Measurements from ENCODE around the gene DYNC1LI2. TPM values are rescaled to one million over a fixed set of nuclear protein-coding genes. Genes with fewer than 3 reads are reported as not detected.

The DYNC1LI2 gene
- total and polyA plus RNA-seq, 12 donors, result 39.3 to 234 (median 94.3) TPM

DNA sequence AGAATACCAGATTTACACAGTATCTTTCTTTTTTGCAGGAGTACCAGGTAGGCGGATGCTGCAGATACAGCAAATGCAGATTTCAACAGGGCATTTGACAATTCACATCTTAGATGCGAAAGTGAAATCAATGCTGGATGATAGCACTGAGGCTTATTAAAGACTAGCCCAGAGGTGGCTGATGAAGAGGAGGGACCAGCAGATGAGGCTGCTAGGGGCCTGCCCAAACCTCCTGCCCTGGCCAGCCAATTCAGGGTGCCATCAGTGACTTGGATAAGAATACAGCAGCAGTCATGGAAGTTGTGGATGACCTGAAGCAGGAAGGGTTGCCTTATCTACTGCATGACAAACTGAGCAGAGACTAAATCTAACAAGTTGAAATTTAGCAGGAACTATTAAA is 1.5 kb upstream of the DYNC1LI2 start:
- WGBS, 4 donors, result 85 to 98% (median 95%) methylated on average over 2 of the region's 2 CpGs
- Histone ChIP-seq H3K27me3 (no peaks in the 10 kb centered on the region), H3K4me3 (no peak overlapping the region), H3K9me3 (replicated peaks in 1 of 3) (no peaks in the 10 kb centered on the region), H3K36me3 (replicated peaks in 1 of 2) (peaks cover 0 to 14% of the 10 kb centered on the region in 2 donors), H3K4me1 (replicated peaks in 1 of 2) (peaks cover 14 to 20% of the 10 kb centered on the region in 2 donors), H3K27ac (no peak overlapping the region)
- no peak for DNase-seq
- intact Hi-C loops (cut with DNase I), result no loop called here
- TF ChIP-seq POLR2A (IDR thresholded peaks at IDR 0.05), result no peak
- TF ChIP-seq, protein P1, sequence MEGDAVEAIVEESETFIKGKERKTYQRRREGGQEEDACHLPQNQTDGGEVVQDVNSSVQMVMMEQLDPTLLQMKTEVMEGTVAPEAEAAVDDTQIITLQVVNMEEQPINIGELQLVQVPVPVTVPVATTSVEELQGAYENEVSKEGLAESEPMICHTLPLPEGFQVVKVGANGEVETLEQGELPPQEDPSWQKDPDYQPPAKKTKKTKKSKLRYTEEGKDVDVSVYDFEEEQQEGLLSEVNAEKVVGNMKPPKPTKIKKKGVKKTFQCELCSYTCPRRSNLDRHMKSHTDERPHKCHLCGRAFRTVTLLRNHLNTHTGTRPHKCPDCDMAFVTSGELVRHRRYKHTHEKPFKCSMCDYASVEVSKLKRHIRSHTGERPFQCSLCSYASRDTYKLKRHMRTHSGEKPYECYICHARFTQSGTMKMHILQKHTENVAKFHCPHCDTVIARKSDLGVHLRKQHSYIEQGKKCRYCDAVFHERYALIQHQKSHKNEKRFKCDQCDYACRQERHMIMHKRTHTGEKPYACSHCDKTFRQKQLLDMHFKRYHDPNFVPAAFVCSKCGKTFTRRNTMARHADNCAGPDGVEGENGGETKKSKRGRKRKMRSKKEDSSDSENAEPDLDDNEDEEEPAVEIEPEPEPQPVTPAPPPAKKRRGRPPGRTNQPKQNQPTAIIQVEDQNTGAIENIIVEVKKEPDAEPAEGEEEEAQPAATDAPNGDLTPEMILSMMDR (IDR thresholded peaks at IDR 0.05), result no peak

DNA sequence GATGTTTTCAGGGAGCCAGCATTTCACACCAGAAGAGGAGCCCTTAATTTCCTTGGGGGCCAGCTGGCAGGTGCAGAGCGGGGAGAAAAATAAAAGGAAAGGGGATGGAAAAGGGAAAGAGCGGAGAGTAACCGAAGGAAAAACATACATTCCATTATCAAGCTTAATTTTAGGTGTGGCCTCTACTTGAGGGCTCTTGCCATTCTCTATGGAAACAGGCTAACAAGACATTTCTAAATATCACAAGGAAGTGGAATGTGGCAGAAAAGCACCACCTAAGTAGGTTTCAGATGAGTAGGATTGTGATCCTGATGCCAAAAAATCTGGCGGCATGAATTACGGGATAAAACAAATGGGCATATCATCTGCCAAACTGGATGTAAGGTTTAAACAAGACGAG is 970 bp upstream of the DYNC1LI2 start:
- intact Hi-C loops (cut with DNase I), result no loop called here
- DNase-seq, result no peak
- Histone ChIP-seq H3K9me3 (replicated peaks in 1 of 3) (no peaks in the 10 kb centered on the region), H3K4me3 (peak overlapping the region in 1 of 4 donors; percentile 99), H3K27ac (no peak overlapping the region), H3K27me3 (no peaks in the 10 kb centered on the region), H3K36me3 (replicated peaks in 1 of 2) (peaks cover 0 to 20% of the 10 kb centered on the region in 2 donors), H3K4me1 (replicated peaks in 1 of 2) (peaks cover 14 to 25% of the 10 kb centered on the region in 2 donors)
- WGBS, 4 donors, result 70 to 90% (median 83%) methylated on average over 6 of the region's 6 CpGs
- TF ChIP-seq, protein P1 (IDR thresholded peaks at IDR 0.05), result no peak
- TF ChIP-seq POLR2A (IDR thresholded peaks at IDR 0.05), result no peak

DNA sequence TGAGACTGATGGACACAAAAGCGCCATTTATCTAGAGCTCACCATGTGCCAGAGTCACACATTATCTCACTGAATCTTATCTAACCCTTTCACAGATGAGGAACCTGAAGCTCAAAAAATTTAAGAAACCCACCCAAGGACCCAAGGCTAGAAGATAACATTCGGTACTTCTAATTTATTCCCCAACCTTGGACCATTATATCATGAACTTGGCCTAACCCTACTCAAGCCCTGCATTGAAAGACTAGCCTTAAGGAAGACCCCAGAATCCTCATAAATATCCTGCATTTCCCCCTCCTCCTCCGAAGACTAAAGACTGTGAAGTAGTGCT is 548 bp upstream of the DYNC1LI2 start:
- Histone ChIP-seq H3K4me1 (replicated peaks in 1 of 2) (peaks cover 14 to 25% of the 10 kb centered on the region in 2 donors), H3K27ac (peak overlapping the region in 3 of 5 donors; percentile 79 to 99 (median 91)), H3K4me3 (peak overlapping the region in 1 of 4 donors; percentile 99), H3K9me3 (replicated peaks in 1 of 3) (no peaks in the 10 kb centered on the region), H3K36me3 (replicated peaks in 1 of 2) (peaks cover 0 to 24% of the 10 kb centered on the region in 2 donors), H3K27me3 (no peaks in the 10 kb centered on the region)
- TF ChIP-seq POLR2A (IDR thresholded peaks at IDR 0.05), result no peak
- TF ChIP-seq, protein P1 (IDR thresholded peaks at IDR 0.05), result peak in 4 of 6 experiments; percentile 11 to 42 (median 28)
- 36 to 45% (median 38%) methylated on average over 3 of the region's 3 CpGs for WGBS, 4 donors
- intact Hi-C loops (cut with DNase I), result no loop called here
- DNase-seq, result no peak

DNA sequence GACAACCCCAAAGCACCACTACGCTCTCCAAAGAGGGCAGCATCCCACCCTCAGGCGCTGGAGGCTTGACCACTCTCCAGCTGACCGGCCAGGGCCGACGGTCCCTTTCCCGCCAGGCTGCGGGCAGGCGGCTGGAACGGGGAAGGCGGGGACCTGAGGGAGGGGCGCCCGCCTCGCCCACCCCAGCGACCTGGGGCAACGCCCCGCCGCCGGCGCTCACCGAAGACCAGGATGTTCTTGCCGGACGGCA is 431 bp downstream of the DYNC1LI2 start:
- TF ChIP-seq, protein P1 (IDR thresholded peaks at IDR 0.05), result no peak
- TF ChIP-seq POLR2A (IDR thresholded peaks at IDR 0.05), result no peak
- H3K9me3 ChIP-seq (replicated peaks in 1 of 3), result no peaks in the 10 kb centered on the region
- WGBS, 4 donors, result 0 to 1% (median 0%) methylated on average over 2 to 22 of the region's 22 CpGs; no CpG with 5 or more reads in 1 of the 4 donors
- DNase-seq, result peak in 2 of 7 donors; percentile 13 to 31
- no peaks in the 10 kb centered on the region for H3K27me3 ChIP-seq
- H3K4me1 ChIP-seq (replicated peaks in 1 of 2), result peaks cover 14 to 25% of the 10 kb centered on the region in 2 donors
- H3K27ac ChIP-seq, result peak overlapping the region in 4 of 5 donors; percentile 49 to 99 (median 85)
- peaks cover 0 to 31% of the 10 kb centered on the region in 2 donors for H3K36me3 ChIP-seq (replicated peaks in 1 of 2)
- intact Hi-C loops (cut with DNase I), result no loop called here
- H3K4me3 ChIP-seq, result peak overlapping the region; percentile 43 to 99 (median 72)
